ENCODE results near the gene ESM1. TPM values are rescaled to one million over a fixed set of nuclear protein-coding genes. Genes with fewer than 3 reads are reported as not detected.
"Not testable (repeated sequence)": the region's sequence is repeated elsewhere in the genome, so short reads cannot be mapped to it uniquely, and the experiment has no call there.

Gene ESM1, protein sequence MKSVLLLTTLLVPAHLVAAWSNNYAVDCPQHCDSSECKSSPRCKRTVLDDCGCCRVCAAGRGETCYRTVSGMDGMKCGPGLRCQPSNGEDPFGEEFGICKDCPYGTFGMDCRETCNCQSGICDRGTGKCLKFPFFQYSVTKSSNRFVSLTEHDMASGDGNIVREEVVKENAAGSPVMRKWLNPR
- total RNA-seq, result under 1 TPM; 0.76 to 0.83 TPM

DNA sequence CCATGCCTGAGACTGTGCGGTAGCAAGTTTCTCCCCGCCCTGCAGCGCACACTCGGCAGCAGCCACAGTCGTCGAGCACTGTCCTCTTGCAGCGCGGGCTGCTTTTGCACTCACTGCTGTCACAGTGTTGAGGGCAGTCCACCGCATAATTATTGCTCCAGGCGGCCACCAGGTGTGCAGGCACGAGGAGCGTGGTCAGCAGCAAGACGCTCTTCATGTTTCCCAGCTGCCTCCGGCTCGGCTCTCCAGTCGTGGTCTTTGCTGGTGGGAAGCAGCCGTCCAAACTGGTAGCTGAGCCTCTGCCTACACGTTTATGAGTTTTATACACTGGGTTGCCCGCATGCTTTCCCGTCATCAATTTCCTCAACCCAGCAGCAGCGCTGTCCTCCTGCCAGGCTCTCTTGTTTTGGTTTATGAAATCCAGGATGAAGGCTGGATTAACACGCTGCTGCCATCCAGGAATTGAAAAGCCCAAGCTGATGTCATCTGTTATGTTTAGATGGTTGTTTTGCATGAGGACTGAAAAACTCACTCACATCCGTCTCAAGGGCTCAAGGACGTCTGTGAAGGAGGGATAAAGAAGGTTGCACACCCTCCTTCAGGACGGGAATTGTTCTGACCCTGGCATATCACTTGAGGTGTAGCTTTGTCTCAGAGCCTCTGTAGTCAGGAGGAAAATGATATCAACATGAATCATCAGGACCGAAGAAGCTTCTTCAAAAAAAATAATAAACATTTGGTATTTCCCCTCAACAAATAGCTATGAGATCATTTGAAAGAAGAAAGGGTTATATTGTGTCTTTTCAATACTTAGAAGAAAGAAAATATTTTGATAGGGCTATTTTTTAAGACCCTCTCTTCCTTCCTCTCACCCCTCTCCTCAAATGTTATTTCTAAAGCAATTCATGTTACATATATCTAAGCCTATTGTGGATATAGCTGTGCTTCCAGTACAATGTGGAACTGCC is at the start of gene ESM1:
TSS of gene ESM1 (minus strand) at position 293 of the 968 bp plus-strand sequence. CDS start at position 217, 76 bp downstream.
- no peak within 1 kb of the TSS for H3K27ac Mint-ChIP-seq
- peaks cover 57% of the 10 kb centered on the region for H3K4me1 Mint-ChIP-seq
- ChIA-PET CTCF (interaction anchor here (0.9 to 1.8 kb wide), 3 partner anchors 42 to 79 kb away, joined by 3 to 6 read pairs (median 4); no protein-coding TSS in a partner anchor), POLR2A (interaction anchor here (1.1 to 2.0 kb wide), 2 partner anchors 52 to 149 kb away, joined by 3 to 6 read pairs; no protein-coding TSS in a partner anchor)
- H3K4me3 Mint-ChIP-seq, result peak within 1 kb of the TSS; percentile 19
- no peaks in the 10 kb centered on the region for H3K27me3 Mint-ChIP-seq
- H3K36me3 Mint-ChIP-seq (ENCODE audit: low read depth), result no peaks in the 10 kb centered on the region
- no peak for DNase-seq
- H3K9me3 Mint-ChIP-seq, result peaks cover 2% of the 10 kb centered on the region

DNA sequence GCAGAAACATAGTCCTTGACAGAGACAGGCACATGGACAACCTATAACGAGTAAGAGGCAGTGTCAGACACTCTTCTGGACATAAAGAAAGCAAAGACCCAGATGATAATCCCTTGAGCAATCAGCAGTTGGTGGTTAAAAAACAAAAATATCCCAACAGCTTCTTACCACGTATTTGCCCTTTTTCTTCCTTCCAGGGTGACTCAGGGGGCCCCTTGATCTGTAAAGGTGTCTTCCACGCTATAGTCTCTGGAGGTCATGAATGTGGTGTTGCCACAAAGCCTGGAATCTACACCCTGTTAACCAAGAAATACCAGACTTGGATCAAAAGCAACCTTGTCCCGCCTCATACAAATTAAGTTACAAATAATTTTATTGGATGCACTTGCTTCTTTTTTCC is 48.2 kb upstream of the ESM1 start:
- CTCF ChIA-PET, result no interaction called here
- no peak overlapping the region for H3K27ac Mint-ChIP-seq
- no peaks in the 10 kb centered on the region for H3K27me3 Mint-ChIP-seq
- peaks cover 20% of the 10 kb centered on the region for H3K9me3 Mint-ChIP-seq
- no peak overlapping the region for H3K4me3 Mint-ChIP-seq
- POLR2A ChIA-PET, result no interaction called here
- peaks cover 40% of the 10 kb centered on the region for H3K36me3 Mint-ChIP-seq (ENCODE audit: low read depth)
- DNase-seq, result no peak
- H3K4me1 Mint-ChIP-seq, result peaks cover 61% of the 10 kb centered on the region

DNA sequence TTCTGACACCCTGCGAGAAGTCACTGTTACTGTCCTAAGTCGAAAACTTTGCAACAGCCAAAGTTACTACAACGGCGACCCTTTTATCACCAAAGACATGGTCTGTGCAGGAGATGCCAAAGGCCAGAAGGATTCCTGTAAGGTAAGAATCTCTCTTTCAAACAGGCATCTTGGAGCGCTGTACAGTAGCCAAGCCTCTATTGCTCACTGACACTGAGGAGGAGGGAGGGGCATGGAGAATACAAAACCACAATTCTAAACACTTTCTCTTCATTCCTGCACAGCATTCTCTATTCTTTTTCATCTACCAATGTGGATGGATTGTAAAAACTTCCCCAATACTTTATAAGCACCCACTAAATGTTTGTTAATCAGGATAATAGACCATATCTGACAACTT is 46.1 kb upstream of the ESM1 start:
- Mint-ChIP-seq H3K36me3 (ENCODE audit: low read depth) (peaks cover 56% of the 10 kb centered on the region), H3K4me3 (no peak overlapping the region), H3K27ac (no peak overlapping the region), H3K27me3 (no peaks in the 10 kb centered on the region), H3K9me3 (peaks cover 25% of the 10 kb centered on the region), H3K4me1 (peaks cover 62% of the 10 kb centered on the region)
- DNase-seq, result no peak
- ChIA-PET POLR2A (no interaction called here), CTCF (interaction anchor here (1.3 kb wide), 1 partner anchor 87 kb away, joined by 3 read pairs; no protein-coding TSS in a partner anchor)

DNA sequence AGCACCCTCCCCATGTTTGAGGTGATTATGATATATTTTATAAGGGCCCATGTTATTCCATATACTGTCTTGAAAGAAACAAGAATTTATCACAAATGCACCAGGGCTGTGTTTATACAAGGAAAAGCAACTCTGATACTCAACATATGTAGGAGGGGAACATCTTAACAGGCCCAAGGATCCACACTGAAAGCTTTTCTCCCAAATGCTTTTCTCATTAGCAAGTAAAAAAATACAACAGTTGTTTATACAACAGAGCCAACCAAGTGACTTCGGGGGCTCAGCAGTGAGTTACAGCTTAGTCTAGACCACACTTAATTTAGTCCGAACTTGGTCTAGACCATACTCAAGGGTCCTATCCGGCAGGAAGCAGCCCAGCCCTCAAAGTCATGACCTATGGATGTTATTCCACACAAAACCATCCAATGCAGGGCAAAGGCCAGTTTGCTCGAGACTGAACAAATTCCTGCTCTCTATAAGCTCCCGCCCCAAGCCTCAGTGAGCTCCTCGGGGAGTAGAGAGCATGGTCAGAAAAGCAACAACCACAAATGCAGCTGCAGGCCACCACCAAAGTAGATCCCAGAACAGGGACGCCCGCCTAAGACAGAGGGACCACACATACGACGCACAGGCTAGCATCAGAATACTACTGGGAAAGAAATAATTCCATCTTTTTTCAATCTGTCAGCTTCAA is 45.4 kb upstream of the ESM1 start:
- Mint-ChIP-seq H3K36me3 (ENCODE audit: low read depth) (peaks cover 62% of the 10 kb centered on the region), H3K27me3 (no peaks in the 10 kb centered on the region), H3K4me3 (no peak overlapping the region), H3K9me3 (peaks cover 29% of the 10 kb centered on the region), H3K27ac (no peak overlapping the region), H3K4me1 (peaks cover 63% of the 10 kb centered on the region)
- ChIA-PET CTCF (interaction anchor here (1.3 kb wide), 1 partner anchor 86 kb away, joined by 3 read pairs; no protein-coding TSS in a partner anchor), POLR2A (no interaction called here)
- DNase-seq, result no peak

DNA sequence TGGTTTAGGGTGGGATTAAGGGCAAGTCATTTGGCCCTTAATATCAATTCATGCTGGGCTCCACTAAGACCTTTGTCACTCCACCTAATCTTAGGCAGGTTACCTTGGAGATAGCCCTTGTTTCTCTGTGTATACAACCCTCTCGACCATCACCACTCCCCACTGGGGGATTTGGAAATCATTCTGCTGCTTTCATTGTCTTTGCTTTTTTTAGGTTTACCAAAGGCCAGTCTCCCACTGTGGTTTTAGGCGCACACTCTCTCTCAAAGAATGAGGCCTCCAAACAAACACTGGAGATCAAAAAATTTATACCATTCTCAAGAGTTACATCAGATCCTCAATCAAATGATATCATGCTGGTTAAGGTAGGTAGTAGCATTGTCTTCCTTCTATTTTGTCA is 44.8 kb upstream of the ESM1 start:
- Mint-ChIP-seq H3K9me3 (peaks cover 27% of the 10 kb centered on the region), H3K4me1 (peaks cover 64% of the 10 kb centered on the region), H3K36me3 (ENCODE audit: low read depth) (peaks cover 62% of the 10 kb centered on the region), H3K27ac (no peak overlapping the region), H3K27me3 (no peaks in the 10 kb centered on the region), H3K4me3 (no peak overlapping the region)
- CTCF ChIA-PET, result no interaction called here
- POLR2A ChIA-PET, result no interaction called here
- no peak for DNase-seq

DNA sequence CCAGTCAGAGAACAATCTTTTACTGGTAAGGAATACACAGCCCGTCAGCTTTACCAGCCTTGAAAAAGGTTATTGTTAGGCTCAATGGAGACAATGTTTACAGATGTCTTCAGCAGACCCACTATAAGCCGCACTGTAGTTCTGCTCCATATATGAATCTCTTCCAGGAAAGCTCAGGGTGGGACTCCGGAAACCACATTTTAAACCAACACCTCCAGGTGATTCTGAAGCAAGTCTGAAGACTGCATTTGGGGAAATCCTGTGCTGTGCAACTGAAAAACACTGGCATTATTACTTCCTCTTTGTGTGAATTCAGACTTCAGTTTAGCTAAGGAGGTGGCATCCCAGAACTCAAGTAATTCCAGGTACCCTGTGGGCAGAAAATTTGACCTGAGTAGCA is 42.2 kb upstream of the ESM1 start:
- H3K4me3 Mint-ChIP-seq, result peak overlapping the region; percentile 42
- peaks cover 23% of the 10 kb centered on the region for H3K9me3 Mint-ChIP-seq
- peak overlapping the region; percentile 91 for H3K27ac Mint-ChIP-seq
- ChIA-PET CTCF (interaction anchor here (1.4 to 4.7 kb wide), 2 partner anchors 10 to 45 kb away, joined by 3 to 31 read pairs; no protein-coding TSS in a partner anchor), POLR2A (interaction anchor here (0.7 to 8.4 kb wide), 9 partner anchors 10 to 115 kb away, joined by 3 to 81 read pairs (median 4); partner anchors contain the start of gene GZMA)
- no peaks in the 10 kb centered on the region for H3K27me3 Mint-ChIP-seq
- H3K4me1 Mint-ChIP-seq, result peaks cover 76% of the 10 kb centered on the region
- peaks cover 62% of the 10 kb centered on the region for H3K36me3 Mint-ChIP-seq (ENCODE audit: low read depth)
- peak; percentile 64 for DNase-seq

DNA sequence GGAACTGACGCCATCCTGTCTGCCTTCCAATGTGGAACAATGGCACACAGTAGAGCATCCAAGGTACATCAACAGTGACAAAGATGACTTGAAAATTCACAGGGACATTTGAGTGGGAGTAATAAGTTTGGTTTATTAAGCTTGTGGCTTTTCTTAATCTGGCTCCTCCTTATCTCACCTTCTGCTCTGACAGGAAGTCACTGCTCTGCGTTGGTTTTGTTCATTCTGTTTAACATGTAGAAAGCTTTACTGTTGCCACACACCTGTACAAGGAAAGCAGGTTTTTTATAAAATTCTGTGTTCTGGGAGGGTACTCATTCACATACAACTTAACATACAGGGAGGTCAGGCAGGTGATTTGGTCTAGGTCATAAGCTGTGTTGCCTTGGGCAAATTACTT is 37.1 kb upstream of the ESM1 start:
- no peaks in the 10 kb centered on the region for H3K27me3 Mint-ChIP-seq
- no peak for DNase-seq
- H3K36me3 Mint-ChIP-seq (ENCODE audit: low read depth), result peaks cover 42% of the 10 kb centered on the region
- ChIA-PET CTCF (interaction anchor here (0.6 to 1.6 kb wide), 4 partner anchors 31 to 116 kb away, joined by 3 to 7 read pairs (median 3); no protein-coding TSS in a partner anchor), POLR2A (interaction anchor here (0.8 to 8.4 kb wide), 12 partner anchors 9 to 176 kb away, joined by 3 to 59 read pairs (median 5); partner anchors contain the start of gene GZMA)
- peaks cover 17% of the 10 kb centered on the region for H3K9me3 Mint-ChIP-seq
- peak overlapping the region; percentile 58 for H3K27ac Mint-ChIP-seq
- H3K4me3 Mint-ChIP-seq, result no peak overlapping the region
- H3K4me1 Mint-ChIP-seq, result peaks cover 59% of the 10 kb centered on the region

DNA sequence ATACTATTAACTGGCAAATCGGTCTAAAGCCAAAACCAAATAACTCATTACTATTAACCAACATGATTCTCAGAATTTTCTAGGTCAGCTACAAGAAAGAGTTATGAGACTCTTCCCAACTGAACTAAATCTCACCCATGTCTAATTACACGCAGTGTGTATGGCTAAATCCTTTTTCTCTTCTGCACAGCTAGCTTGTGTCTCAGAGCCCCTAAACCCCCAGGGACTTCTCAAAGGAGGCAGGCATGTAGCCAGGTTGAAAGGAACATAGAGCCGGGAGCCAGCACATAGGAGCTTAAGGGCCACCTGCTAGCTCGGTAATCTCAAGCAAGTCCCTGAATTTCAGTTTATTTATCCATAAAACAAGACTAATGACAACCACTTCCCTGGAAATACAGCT is 36.4 kb upstream of the ESM1 start:
- ChIA-PET CTCF (interaction anchor here (1.2 to 1.6 kb wide), 2 partner anchors 78 to 115 kb away, joined by 3 to 7 read pairs; no protein-coding TSS in a partner anchor), POLR2A (interaction anchor here (0.9 to 8.4 kb wide), 10 partner anchors 9 to 176 kb away, joined by 3 to 59 read pairs (median 5); partner anchors contain the start of gene GZMA)
- H3K36me3 Mint-ChIP-seq (ENCODE audit: low read depth), result peaks cover 42% of the 10 kb centered on the region
- H3K27ac Mint-ChIP-seq, result peak overlapping the region; percentile 58
- no peak for DNase-seq
- peaks cover 53% of the 10 kb centered on the region for H3K4me1 Mint-ChIP-seq
- H3K27me3 Mint-ChIP-seq, result no peaks in the 10 kb centered on the region
- H3K9me3 Mint-ChIP-seq, result peaks cover 13% of the 10 kb centered on the region
- H3K4me3 Mint-ChIP-seq, result no peak overlapping the region

DNA sequence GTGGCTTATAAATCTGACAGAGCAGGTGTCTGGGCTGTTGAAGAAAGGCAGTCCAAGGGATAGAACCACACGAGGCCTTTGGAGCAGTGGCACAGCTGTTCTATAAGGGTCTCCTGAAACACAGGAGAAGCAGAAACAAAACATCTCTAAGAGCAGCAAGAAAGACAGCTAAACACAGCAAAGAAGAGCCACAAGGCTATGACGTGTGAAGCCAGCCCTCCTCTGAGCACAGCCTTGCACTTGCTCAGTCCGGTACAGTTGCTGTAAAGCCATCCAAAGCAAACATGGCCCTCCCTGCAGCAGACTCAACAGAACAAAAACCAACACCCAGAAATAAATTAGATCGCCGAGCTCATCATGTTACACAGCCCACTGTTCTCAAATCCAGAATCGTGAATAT is 36.0 kb upstream of the ESM1 start:
- H3K36me3 Mint-ChIP-seq (ENCODE audit: low read depth), result peaks cover 39% of the 10 kb centered on the region
- ChIA-PET CTCF (interaction anchor here (1.2 to 1.6 kb wide), 2 partner anchors 77 to 115 kb away, joined by 3 to 7 read pairs; no protein-coding TSS in a partner anchor), POLR2A (interaction anchor here (1.6 to 8.4 kb wide), 6 partner anchors 16 to 83 kb away, joined by 3 to 59 read pairs (median 10); partner anchors contain the start of gene GZMA)
- peaks cover 49% of the 10 kb centered on the region for H3K4me1 Mint-ChIP-seq
- H3K27ac Mint-ChIP-seq, result no peak overlapping the region
- DNase-seq, result no peak
- no peak overlapping the region for H3K4me3 Mint-ChIP-seq
- H3K9me3 Mint-ChIP-seq, result peaks cover 12% of the 10 kb centered on the region
- no peaks in the 10 kb centered on the region for H3K27me3 Mint-ChIP-seq

DNA sequence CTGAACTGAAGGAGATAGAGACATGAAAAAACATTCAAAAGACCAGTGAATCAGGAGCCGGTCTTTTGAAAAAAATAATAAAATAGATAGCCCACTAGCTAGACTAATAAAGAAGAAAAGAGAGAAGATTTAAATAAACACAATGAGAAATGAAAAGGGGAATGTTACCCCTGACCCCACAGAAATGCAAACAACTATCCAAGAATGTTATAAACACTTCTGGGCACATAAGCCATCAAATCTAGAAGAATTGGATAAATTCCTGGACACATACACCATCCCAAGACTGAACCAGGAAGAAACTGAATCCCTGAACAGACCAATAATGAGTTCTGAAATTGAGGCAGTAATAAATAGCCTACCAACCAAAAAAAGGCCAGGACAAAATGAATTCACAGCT is 24.8 kb upstream of the ESM1 start:
- Mint-ChIP-seq H3K27me3 (peaks cover 11% of the 10 kb centered on the region), H3K9me3 (peaks cover 42% of the 10 kb centered on the region), H3K4me1 (peaks cover 24% of the 10 kb centered on the region), H3K36me3 (ENCODE audit: low read depth) (peaks cover 57% of the 10 kb centered on the region)
- CTCF ChIA-PET, H3K4me3 Mint-ChIP-seq, DNase-seq, H3K27ac Mint-ChIP-seq: not testable (repeated sequence)
- POLR2A ChIA-PET, result interaction anchor here (1.0 to 1.1 kb wide), 2 partner anchors 17 to 27 kb away, joined by 3 read pairs; no protein-coding TSS in a partner anchor

DNA sequence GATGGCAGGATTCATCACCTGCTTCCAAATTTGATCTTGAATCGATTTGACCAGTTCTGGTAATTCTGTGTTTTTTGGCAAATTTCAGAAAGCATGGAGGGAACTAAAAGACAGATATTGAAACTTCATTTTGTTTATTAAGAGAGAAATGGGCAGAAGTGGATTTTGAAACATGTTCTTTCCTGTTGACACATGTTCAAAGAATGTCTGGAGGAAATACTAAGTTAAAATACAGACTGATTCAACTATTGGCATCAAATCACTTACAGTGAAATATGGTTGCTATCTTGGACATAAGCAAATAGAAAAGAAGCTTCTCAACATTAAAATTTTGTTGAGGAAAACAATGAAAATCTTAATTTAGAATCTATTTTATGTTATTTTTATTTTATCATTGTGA is 19.3 kb upstream of the ESM1 start:
- no peak for DNase-seq
- Mint-ChIP-seq H3K4me1 (peaks cover 35% of the 10 kb centered on the region), H3K4me3 (no peak overlapping the region), H3K9me3 (peaks cover 17% of the 10 kb centered on the region), H3K27ac (no peak overlapping the region), H3K36me3 (ENCODE audit: low read depth) (peaks cover 29% of the 10 kb centered on the region), H3K27me3 (peaks cover 6% of the 10 kb centered on the region)
- ChIA-PET CTCF (no interaction called here), POLR2A (no interaction called here)

DNA sequence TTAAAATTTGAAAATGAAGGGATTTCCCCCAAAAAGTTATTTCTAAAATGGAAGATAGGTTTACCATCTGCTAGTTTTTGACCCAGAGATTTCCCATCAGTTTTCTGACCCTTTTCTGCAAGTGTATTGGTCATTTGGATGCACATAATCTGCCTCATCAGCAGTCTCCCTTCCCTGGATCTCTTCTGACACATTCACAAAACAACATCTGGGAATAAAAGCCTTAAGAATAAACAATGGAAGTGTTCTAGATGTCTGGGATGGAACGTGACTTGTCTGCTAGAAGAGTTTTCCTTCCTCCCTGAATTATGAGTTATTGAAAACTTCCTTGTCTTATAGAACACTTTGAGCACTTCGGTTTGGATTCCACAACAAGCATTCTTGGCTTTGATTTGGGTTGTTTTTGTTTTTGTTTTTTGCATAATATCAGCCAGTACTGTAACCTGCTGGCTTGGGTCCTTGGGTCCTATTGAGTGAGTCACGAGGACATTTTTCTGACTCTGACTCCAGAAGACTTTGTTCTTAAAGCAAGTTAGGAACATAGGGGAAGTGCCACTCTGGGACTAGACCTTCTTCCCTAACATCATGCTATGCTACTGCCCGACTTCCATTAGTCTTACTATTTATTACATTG is 18.2 kb upstream of the ESM1 start:
- Mint-ChIP-seq H3K9me3 (peaks cover 13% of the 10 kb centered on the region), H3K27ac (no peak overlapping the region), H3K4me3 (no peak overlapping the region), H3K36me3 (ENCODE audit: low read depth) (peaks cover 27% of the 10 kb centered on the region), H3K27me3 (peaks cover 7% of the 10 kb centered on the region), H3K4me1 (peaks cover 38% of the 10 kb centered on the region)
- DNase-seq, result no peak
- ChIA-PET POLR2A (no interaction called here), CTCF (no interaction called here)
